ENCODE data around the gene MYL6B.
"Not testable (repeated sequence)": the region's sequence is repeated elsewhere in the genome, so short reads cannot be mapped to it uniquely, and the experiment has no call there.

Gene MYL6B

GRCh38 chr12:56152756-56153677 lies 630 bp downstream of the MYL6B start:
- DNase-seq (ENCODE audit: low read depth in 2 of 2): no peak

- DNase-seq (ENCODE audit: low read depth in 2 of 2): no peak
Observed at GRCh38 chr12:56153678-56154065, 1.3 kb downstream of the MYL6B start.

GRCh38 chr12:56154246-56154771 lies 1.9 kb downstream of the MYL6B start:
- DNase-seq (ENCODE audit: low read depth in 2 of 2): no peak

GRCh38 chr12:56154818-56155217 lies 2.4 kb downstream of the MYL6B start:
- no peak for DNase-seq (ENCODE audit: low read depth in 2 of 2)

GRCh38 chr12:56155256-56155845 lies 3.0 kb downstream of the MYL6B start:
- no peak for DNase-seq (ENCODE audit: low read depth in 2 of 2)

- DNase-seq (ENCODE audit: low read depth in 2 of 2): not testable (repeated sequence)
Observed at GRCh38 chr12:56156464-56157200, 4.2 kb downstream of the MYL6B start.

GRCh38 chr12:56157201-56158028 lies 5.0 kb downstream of the MYL6B start:
- peak in 1 of 2 donors; percentile 11 for DNase-seq (ENCODE audit: low read depth in 2 of 2)

GRCh38 chr12:56158029-56158925 lies 5.9 kb downstream of the MYL6B start, which contains the start of gene MYL6:
Gene MYL6, plus strand, starts transcription at chr12:56158359. Its CDS starts 43 bp downstream, at chr12:56158402.
- DNase-seq (ENCODE audit: low read depth in 2 of 2): peak; percentile 83 to 89

- DNase-seq (ENCODE audit: low read depth in 2 of 2): no peak
Observed at GRCh38 chr12:56158926-56159461, 6.6 kb downstream of the MYL6B start.

- DNase-seq (ENCODE audit: low read depth in 2 of 2): no peak
Observed at GRCh38 chr12:56159482-56160192, 7.2 kb downstream of the MYL6B start.

GRCh38 chr12:56160193-56160763 lies 7.9 kb downstream of the MYL6B start:
- DNase-seq (ENCODE audit: low read depth in 2 of 2): peak in 1 of 2 donors; percentile 11

GRCh38 chr12:56160894-56161689 lies 8.7 kb downstream of the MYL6B start:
- DNase-seq (ENCODE audit: low read depth in 2 of 2): no peak

GRCh38 chr12:56161690-56162351 lies 9.4 kb downstream of the MYL6B start:
- DNase-seq (ENCODE audit: low read depth in 2 of 2): no peak

GRCh38 chr12:56162468-56163290 lies 10.3 kb downstream of the MYL6B start:
- DNase-seq (ENCODE audit: low read depth in 2 of 2): no peak

GRCh38 chr12:56163533-56164344 lies 11.4 kb downstream of the MYL6B start:
- no peak for DNase-seq (ENCODE audit: low read depth in 2 of 2)

GRCh38 chr12:56164345-56164729 lies 11.9 kb downstream of the MYL6B start:
- DNase-seq (ENCODE audit: low read depth in 2 of 2): no peak
